ENCODE results near the gene TSR1.
"Not testable (repeated sequence)": the region's sequence is repeated elsewhere in the genome, so short reads cannot be mapped to it uniquely, and the experiment has no call there.

TSR1 gene

GRCh38 chr17:2335726-2336214, 487 bp downstream of the TSR1 start:
- DNase-seq, result no peak

DNA sequence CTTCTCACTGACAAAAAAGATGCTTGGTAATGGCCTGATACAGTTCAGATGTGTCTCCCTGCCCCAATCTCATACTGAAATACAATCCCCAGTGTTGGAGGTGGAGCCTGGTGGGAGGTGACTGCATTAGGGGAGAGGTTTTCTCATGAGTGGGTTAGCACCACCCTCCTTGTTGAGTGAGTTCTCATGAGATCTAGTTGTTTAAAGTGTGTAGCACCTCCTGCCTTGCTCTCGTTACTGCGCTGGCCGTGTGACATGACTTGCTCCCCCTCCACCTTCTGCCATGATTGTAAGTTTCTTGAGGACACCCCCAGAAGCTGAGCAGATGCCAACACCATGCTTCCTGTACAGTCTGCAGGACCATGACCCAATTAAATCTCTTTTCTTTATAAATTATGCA, 5.0 kb downstream of the TSR1 start:
- no peak for DNase-seq

- DNase-seq, result no peak
Measured at GRCh38 chr17:2323629-2324314, 12.5 kb downstream of the TSR1 start.

GRCh38 chr17:2321399-2321798, 14.9 kb downstream of the TSR1 start:
- no peak for DNase-seq

GRCh38 chr17:2319051-2319450, 17.2 kb downstream of the TSR1 start:
- DNase-seq, result no peak

DNA sequence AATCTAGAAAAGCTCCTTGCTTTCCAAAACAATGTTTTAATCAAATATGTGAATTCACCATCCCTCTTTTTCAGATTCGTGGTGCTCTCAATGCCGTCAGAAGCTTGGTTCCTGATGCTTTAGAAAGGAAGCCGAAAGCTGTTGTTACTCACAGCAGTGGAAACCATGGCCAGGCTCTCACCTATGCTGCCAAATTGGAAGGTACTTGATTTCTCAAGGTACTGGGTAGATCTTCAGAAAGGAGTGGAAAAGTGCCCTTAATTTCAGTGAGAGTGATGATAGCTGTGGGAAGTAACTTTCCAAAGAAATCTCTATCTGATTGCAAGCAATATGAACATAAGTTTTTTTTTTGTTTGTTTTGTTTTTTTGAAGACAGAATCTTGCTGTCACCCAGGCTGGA, 18.5 kb downstream of the TSR1 start:
- DNase-seq, result no peak

- not testable (repeated sequence) for DNase-seq
Measured at GRCh38 chr17:2316916-2317205, 19.4 kb downstream of the TSR1 start.

- DNase-seq, result no peak
Measured at GRCh38 chr17:2312736-2313135, 23.5 kb downstream of the TSR1 start.

DNA sequence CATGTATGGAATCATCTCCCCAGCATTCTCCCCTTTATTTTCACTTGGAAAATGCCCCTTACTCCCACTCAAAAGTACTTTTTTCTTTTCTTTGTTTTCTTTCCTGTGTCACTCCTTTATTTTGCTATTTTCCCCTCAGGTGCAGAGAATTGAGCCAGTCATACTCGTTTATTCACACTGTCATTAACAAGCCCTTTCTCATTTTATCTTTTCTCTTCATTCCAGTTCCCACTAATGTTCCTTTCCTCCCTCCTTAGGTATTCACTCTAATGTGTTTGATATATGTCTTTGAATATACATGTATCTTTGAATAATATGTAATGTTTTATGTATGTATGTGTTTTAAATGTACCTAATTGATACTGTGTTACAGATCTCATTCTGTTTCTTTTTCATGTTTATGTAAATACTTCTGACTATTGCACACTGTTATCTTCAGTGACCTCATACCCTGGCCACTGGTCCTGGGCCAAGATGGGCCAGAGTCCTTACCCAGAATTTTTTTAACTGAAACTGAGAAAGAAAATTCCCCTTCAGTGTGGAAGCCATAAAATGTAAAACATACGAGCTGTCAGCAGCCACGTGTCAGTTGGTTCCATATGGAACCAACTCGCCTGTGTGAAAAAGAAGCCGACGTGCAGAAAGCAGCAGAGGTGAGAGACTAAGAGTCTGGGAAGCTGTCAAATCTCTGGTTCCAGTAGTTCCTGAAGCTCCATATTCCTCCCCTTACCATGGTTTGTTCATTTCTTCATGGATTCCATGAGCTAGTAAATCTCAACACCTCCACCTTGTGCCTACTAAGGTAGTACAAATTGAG, 26.7 kb downstream of the TSR1 start:
- no peak for DNase-seq

- no peak for DNase-seq
Measured at GRCh38 chr17:2304931-2305330, 31.3 kb downstream of the TSR1 start.

DNA sequence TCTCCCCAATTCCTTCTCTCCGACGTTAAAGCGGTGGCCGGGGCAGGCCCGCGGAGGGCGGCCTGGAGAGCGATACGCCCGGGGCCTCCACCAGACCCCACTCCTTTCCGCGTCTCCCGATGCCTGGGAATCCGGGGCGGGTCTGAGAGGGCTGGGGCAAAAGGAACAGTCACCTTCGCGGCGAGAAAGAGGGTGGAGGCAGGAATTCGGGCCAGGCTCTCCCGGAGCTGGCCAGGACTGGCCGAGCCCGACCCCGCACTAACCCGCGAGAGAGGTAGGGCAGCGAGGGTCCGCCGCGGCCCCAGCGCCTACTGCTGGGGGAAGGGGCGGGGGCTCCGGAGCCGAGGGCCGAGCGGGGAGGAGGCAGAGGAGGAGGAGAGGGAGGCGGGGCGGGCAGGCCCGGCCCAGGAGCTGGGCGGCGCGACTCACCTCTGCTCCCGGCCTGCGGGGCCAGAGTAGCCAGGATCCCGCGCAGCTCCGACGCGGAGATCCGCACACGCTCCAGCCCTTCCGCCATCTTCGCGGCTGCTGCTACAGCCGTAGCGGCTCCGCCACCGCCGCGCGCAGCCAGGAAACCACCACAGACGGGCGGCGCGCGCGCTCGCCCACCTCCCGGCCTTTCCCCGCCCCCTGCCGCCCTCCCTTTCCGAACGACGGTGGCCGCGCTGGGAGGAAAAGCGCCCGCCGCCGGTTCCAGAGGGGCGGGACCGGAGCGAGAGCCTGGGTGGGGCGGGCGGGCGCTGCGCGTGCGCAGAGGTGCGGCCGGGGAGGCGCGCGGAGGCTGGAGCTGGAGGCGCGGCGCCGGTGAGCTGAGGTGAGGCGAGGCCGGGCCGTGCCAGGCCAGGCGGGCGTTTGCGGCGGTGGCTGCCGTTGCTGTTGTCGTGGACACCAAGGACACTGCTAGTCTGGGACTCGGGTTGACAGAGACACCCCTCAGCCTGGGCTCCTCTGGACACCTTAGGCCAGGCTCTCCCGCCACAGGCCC, 32.8 kb downstream of the TSR1 start, which contains the start of the genes SMG6 and SRR:
Gene SMG6 (minus strand): TSS at position 582 of the 985 bp plus-strand sequence. CDS start 65 bp downstream, at position 517.
Gene SRR (plus strand): TSS at position 747 of the 985 bp plus-strand sequence. CDS start 11,611 bp downstream, outside the sequence.
- peak; percentile 56 to 83 for DNase-seq

GRCh38 chr17:2302778-2303203, 33.5 kb downstream of the TSR1 start:
- DNase-seq, result no peak

GRCh38 chr17:2299756-2300155, 36.5 kb downstream of the TSR1 start:
- DNase-seq, result no peak

DNA sequence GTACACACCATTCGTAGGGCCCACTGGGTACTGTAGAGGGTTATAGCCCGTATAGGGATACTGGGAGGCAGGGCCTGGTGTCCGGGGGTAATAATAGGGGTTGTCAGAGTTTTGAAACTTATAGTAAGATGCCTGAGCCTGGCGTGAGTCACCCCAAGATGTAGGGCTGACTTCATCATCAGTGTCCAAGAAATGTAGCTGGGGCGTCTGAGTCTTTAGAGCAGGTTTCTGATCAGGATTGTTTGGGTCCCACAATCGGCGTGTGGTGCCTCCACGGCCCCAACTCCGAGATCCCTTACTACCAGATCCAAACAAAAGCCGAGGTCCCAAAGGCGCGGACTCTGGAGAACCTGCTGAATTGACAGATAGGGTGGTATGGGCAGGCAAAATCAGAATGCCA, 37.1 kb downstream of the TSR1 start:
- no peak for DNase-seq

GRCh38 chr17:2297023-2297422, 39.2 kb downstream of the TSR1 start:
- DNase-seq, result no peak

GRCh38 chr17:2295575-2295974, 40.7 kb downstream of the TSR1 start:
- no peak for DNase-seq

DNA sequence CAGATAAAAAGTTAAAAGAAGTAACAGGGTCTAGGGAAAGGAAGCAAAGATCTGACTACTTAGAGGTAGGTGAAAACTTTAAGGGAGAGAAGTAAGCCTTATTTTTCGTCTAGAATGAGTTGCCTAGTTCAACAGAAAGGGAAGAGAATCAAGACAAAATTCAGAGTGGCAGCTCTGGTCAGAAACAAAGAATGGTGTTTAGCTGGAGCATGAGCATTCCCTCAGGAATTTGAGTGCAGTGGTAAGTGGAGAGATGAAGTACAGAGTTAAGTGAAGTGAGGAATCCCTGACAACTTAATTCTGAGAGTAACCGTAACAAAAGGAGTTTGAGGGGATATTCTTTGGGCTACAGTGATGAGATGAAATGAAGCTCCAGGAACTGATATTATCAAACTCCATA, 44.2 kb downstream of the TSR1 start:
- DNase-seq, result no peak

DNA sequence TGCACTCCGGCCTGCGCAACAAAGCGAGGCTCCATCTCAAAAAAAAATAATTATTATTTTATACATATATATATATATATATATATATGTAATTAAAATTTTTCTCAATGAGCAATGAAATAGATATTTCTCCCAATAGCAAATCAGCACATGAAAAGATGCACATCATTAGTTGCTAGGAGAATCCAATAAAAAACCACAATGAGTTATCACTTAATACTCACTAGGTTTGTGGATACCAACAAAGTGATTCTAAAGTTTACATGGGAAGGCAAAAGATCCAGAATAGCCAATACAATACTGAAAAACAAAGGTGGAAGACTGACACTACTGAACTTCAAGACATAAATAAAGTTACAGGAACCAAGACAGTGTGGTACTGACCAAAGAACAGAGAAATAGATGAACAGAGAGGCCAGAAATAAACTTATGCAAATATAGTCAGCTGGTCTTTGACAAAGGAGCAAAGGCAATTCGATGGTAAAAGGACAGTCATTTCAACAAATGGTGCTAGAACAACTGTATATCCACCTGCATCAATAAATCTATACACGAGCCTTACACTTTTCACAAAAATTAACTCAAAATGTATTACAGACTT, 46.3 kb downstream of the TSR1 start:
- no peak for DNase-seq

- no peak for DNase-seq
Measured at GRCh38 chr17:2283302-2283701, 53.0 kb downstream of the TSR1 start.

GRCh38 chr17:2282297-2282873, 53.9 kb downstream of the TSR1 start:
- peak; percentile 24 to 77 for DNase-seq

DNA sequence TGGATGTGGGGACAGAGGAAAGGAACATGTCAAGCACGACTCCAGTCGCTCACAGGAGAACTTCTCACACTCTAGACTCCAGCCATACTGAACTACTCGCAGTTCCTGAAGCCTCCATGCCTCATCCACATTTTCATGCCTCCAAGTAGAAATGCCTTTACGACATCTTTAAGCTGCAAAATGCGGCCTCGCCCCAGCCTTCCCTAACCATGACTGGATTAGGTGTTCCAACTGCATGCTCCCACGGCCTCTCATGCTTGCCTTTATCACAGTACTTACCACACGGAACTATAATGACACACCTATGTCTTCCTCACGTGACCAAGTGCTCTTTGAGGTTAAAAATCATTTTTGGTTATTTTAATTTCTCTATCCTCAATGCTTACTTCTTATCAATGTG, 56.5 kb downstream of the TSR1 start:
- no peak for DNase-seq
